UCSD-AML1 (cell line): ENCODE results near the gene FBRSL1.
"Not testable (repeated sequence)": the region's sequence is repeated elsewhere in the genome, so short reads cannot be mapped to it uniquely, and the experiment has no call there.

Source experiments
- DNase-seq: peaks from one replicate; lab custom pipeline; 2025; ENCODE audit not compliant: unreplicated experiment; lab: John Stamatoyannopoulos, UW

Gene FBRSL1

GRCh38 chr12:132470397-132470796 lies 19.6 kb upstream of the FBRSL1 start:
- no peak for DNase-seq

GRCh38 chr12:132471011-132471857 lies 18.7 kb upstream of the FBRSL1 start:
- peak; percentile 75 for DNase-seq

- DNase-seq: no peak
Observed at GRCh38 chr12:132471858-132472255, 18.1 kb upstream of the FBRSL1 start.

- no peak for DNase-seq
Observed at GRCh38 chr12:132472386-132472785, 17.6 kb upstream of the FBRSL1 start.

GRCh38 chr12:132474237-132474741 lies 15.7 kb upstream of the FBRSL1 start:
- no peak for DNase-seq

GRCh38 chr12:132474799-132475303 lies 15.1 kb upstream of the FBRSL1 start:
- DNase-seq: not testable (repeated sequence)

GRCh38 chr12:132475304-132476037 lies 14.5 kb upstream of the FBRSL1 start:
- no peak for DNase-seq

GRCh38 chr12:132476038-132476414 lies 13.9 kb upstream of the FBRSL1 start:
- DNase-seq: no peak

- no peak for DNase-seq
Observed at GRCh38 chr12:132476421-132476820, 13.5 kb upstream of the FBRSL1 start.

- no peak for DNase-seq
Observed at GRCh38 chr12:132477017-132477702, 12.8 kb upstream of the FBRSL1 start.

- no peak for DNase-seq
Observed at GRCh38 chr12:132477703-132478432, 12.1 kb upstream of the FBRSL1 start.

GRCh38 chr12:132478433-132478803 lies 11.5 kb upstream of the FBRSL1 start:
- no peak for DNase-seq

- DNase-seq: no peak
Observed at GRCh38 chr12:132478845-132479244, 11.1 kb upstream of the FBRSL1 start.

GRCh38 chr12:132479291-132479690 lies 10.7 kb upstream of the FBRSL1 start:
- DNase-seq: no peak

GRCh38 chr12:132479938-132480622 lies 9.9 kb upstream of the FBRSL1 start:
- DNase-seq: no peak

GRCh38 chr12:132480623-132481132 lies 9.3 kb upstream of the FBRSL1 start:
- DNase-seq: no peak

GRCh38 chr12:132481345-132481744 lies 8.6 kb upstream of the FBRSL1 start:
- peak; percentile 39 for DNase-seq

- peak; percentile 34 for DNase-seq
Observed at GRCh38 chr12:132481771-132482745, 7.9 kb upstream of the FBRSL1 start.

GRCh38 chr12:132482771-132483170 lies 7.2 kb upstream of the FBRSL1 start:
- DNase-seq: no peak
